GM12801 (cell line): ENCODE measurements around the gene MSRB1.

ENCODE experiments used
- CTCF ChIP-seq: IDR thresholded peaks from one replicate; pipeline ENCODE4 v1.5.1; 2011; ENCODE audit warnings: control low read depth; ENCODE audit not compliant: insufficient read length; ENCODE audit errors: extremely low read depth

MSRB1 gene

GRCh38 chr16:1949507-1949906 is 6.5 kb upstream of the MSRB1 start:
- TF ChIP-seq CTCF: no peak

- TF ChIP-seq CTCF: no peak
Measured at GRCh38 chr16:1947369-1947670, 4.3 kb upstream of the MSRB1 start.

GRCh38 chr16:1946495-1947368 is 3.7 kb upstream of the MSRB1 start:
- no peak for TF ChIP-seq CTCF

GRCh38 chr16:1945559-1946391 is 2.8 kb upstream of the MSRB1 start:
- no peak for TF ChIP-seq CTCF

- TF ChIP-seq CTCF: no peak
Measured at GRCh38 chr16:1944612-1945199, 1.7 kb upstream of the MSRB1 start.

- TF ChIP-seq CTCF: no peak
Measured at GRCh38 chr16:1942047-1942809, 771 bp downstream of the MSRB1 start.
